Neural progenitor cell (in vitro differentiated cells): Measurements from ENCODE around the gene MYRFL. TPM values are rescaled to one million over a fixed set of nuclear protein-coding genes. Genes with fewer than 3 reads are reported as not detected.

ENCODE experiments used
- DNase-seq: peaks from one replicate; pipeline ENCODE4 v3.0.0-alpha.2; 2016; ENCODE audit warnings: low spot score
- H2AFZ ChIP-seq: fragments of 200-600 bp; sonication (generic); replicated peaks from 2 replicates; pipeline ENCODE4 v1.6.1; 2016; ENCODE audit warnings: antibody characterized with exemption
- H3F3A ChIP-seq: fragments of 200-600 bp; sonication (generic); 2 replicates; pipeline ENCODE4 v1.6.1; 2016; ENCODE audit warnings: antibody characterized with exemption, low read depth
- H3K27ac ChIP-seq: fragments of 200-600 bp; sonication (generic); 2 replicates; pipeline ENCODE4 v1.5.1; 2016; ENCODE audit warnings: mild to moderate bottlenecking
- H3K27me3 ChIP-seq: fragments of 200-600 bp; sonication (generic); 2 replicates; pipeline ENCODE4 v1.6.1; 2016; ENCODE audit warnings: mild to moderate bottlenecking, moderate library complexity
- H3K36me3 ChIP-seq: fragments of 200-600 bp; sonication (generic); 2 replicates; pipeline ENCODE4 v1.5.1; 2016
- H3K4me1 ChIP-seq: fragments of 200-600 bp; sonication (generic); 2 replicates; pipeline ENCODE4 v1.6.1; 2016; ENCODE audit warnings: mixed run types
- H3K4me2 ChIP-seq: fragments of 200-600 bp; sonication (generic); 2 replicates; pipeline ENCODE4 v1.6.1; 2016
- H3K4me3 ChIP-seq: fragments of 200-600 bp; sonication (generic); 2 replicates; pipeline ENCODE4 v1.5.1; 2016
- H3K79me2 ChIP-seq: fragments of 200-600 bp; sonication (generic); 2 replicates; pipeline ENCODE4 v1.6.1; 2016; ENCODE audit warnings: low read depth
- H3K9ac ChIP-seq: fragments of 200-600 bp; sonication (generic); 2 replicates; pipeline ENCODE4 v1.6.1; 2016
- H3K9me3 ChIP-seq: fragments of 200-600 bp; sonication (generic); 2 replicates; pipeline ENCODE4 v1.5.1; 2016; ENCODE audit warnings: low read depth
- H4K20me1 ChIP-seq: fragments of 200-600 bp; sonication (generic); 2 replicates; pipeline ENCODE4 v1.6.1; 2016; ENCODE audit warnings: low read depth
- H3K27ac Mint-ChIP-seq: 3 replicates; pipeline ENCODE4 v1.8.0; 2021; ENCODE audit warnings: mixed read lengths
- H3K27me3 Mint-ChIP-seq: 2 replicates; pipeline ENCODE4 v1.8.0; 2022; ENCODE audit warnings: low read depth, mild to moderate bottlenecking, inconsistent platforms, moderate library complexity, mixed read lengths; ENCODE audit not compliant: insufficient read depth
- H3K36me3 Mint-ChIP-seq: 3 replicates; pipeline ENCODE4 v1.8.0; 2021; ENCODE audit warnings: mixed read lengths
- H3K4me1 Mint-ChIP-seq: 3 replicates; pipeline ENCODE4 v1.8.0; 2021; ENCODE audit warnings: mixed read lengths
- H3K4me3 Mint-ChIP-seq: 3 replicates; pipeline ENCODE4 v1.8.0; 2021; ENCODE audit warnings: mild to moderate bottlenecking, moderate library complexity, mixed read lengths
- H3K9me3 Mint-ChIP-seq: 3 replicates; pipeline ENCODE4 v1.8.0; 2020; ENCODE audit warnings: mixed read lengths
- EZH2 ChIP-seq: fragments of 200-600 bp; sonication (generic); IDR thresholded peaks from 2 replicates; pipeline ENCODE4 v1.6.1; 2017; ENCODE audit warnings: antibody characterized with exemption, mild to moderate bottlenecking, moderate library complexity
- EZH2phosphoT487 ChIP-seq: fragments of 200-600 bp; sonication (generic); IDR thresholded peaks from 2 replicates; pipeline ENCODE4 v1.6.1; 2017; ENCODE audit warnings: antibody characterized with exemption
- total RNA-seq: library from RNA; depleted of rRNA; stranded (reverse); fragments of >200 nt; gene quantifications from 2 replicates; pipeline ENCODE4 v1.2.3, GENCODE V29; 2015; ENCODE audit warnings: low replicate concordance
- TF ChIP-seq, protein P1 (sequence below): fragments of 200-600 bp; sonication (generic); IDR thresholded peaks from 2 replicates; pipeline ENCODE4 v1.5.1; 2017; ENCODE audit warnings: antibody characterized with exemption, mild to moderate bottlenecking

MYRFL gene
- total RNA-seq, 1 donor from 2014 or later, result not detected

GRCh38 chr12:70005864-70006618 lies 181.0 kb downstream of the MYRFL start:
- peaks cover 5% of the 10 kb centered on the region for H3K9me3 ChIP-seq
- Mint-ChIP-seq H3K4me1 (peaks cover 15% of the 10 kb centered on the region), H3K27me3 (peaks cover 1% of the 10 kb centered on the region), H3K27ac (no peak overlapping the region), H3K4me3 (no peak overlapping the region), H3K9me3 (peaks cover 22% of the 10 kb centered on the region), H3K36me3 (peaks cover 5% of the 10 kb centered on the region)
- no peak overlapping the region for H2AFZ ChIP-seq
- H3K4me3 ChIP-seq, result no peak overlapping the region
- DNase-seq, result no peak
- no peaks in the 10 kb centered on the region for H3K36me3 ChIP-seq
- no peaks in the 10 kb centered on the region for H3K4me1 ChIP-seq
- no peaks in the 10 kb centered on the region for H3K79me2 ChIP-seq
- H3K9ac ChIP-seq, result no peak overlapping the region
- no peaks in the 10 kb centered on the region for H4K20me1 ChIP-seq
- no peaks in the 10 kb centered on the region for H3K27me3 ChIP-seq
- TF ChIP-seq EZH2phosphoT487 (no peak), EZH2 (no peak)
- TF ChIP-seq, protein P1, sequence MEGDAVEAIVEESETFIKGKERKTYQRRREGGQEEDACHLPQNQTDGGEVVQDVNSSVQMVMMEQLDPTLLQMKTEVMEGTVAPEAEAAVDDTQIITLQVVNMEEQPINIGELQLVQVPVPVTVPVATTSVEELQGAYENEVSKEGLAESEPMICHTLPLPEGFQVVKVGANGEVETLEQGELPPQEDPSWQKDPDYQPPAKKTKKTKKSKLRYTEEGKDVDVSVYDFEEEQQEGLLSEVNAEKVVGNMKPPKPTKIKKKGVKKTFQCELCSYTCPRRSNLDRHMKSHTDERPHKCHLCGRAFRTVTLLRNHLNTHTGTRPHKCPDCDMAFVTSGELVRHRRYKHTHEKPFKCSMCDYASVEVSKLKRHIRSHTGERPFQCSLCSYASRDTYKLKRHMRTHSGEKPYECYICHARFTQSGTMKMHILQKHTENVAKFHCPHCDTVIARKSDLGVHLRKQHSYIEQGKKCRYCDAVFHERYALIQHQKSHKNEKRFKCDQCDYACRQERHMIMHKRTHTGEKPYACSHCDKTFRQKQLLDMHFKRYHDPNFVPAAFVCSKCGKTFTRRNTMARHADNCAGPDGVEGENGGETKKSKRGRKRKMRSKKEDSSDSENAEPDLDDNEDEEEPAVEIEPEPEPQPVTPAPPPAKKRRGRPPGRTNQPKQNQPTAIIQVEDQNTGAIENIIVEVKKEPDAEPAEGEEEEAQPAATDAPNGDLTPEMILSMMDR, result no peak
- no peak overlapping the region for H3K4me2 ChIP-seq
- H3F3A ChIP-seq, result no peaks in the 10 kb centered on the region
- no peak overlapping the region for H3K27ac ChIP-seq

GRCh38 chr12:70006619-70006973 lies 181.6 kb downstream of the MYRFL start:
- Histone ChIP-seq H3F3A (no peaks in the 10 kb centered on the region), H3K4me3 (no peak overlapping the region), H4K20me1 (no peaks in the 10 kb centered on the region), H3K9ac (no peak overlapping the region), H3K27me3 (no peaks in the 10 kb centered on the region), H3K27ac (no peak overlapping the region), H3K9me3 (peaks cover 5% of the 10 kb centered on the region), H3K36me3 (no peaks in the 10 kb centered on the region), H3K79me2 (no peaks in the 10 kb centered on the region), H3K4me2 (no peak overlapping the region), H2AFZ (no peak overlapping the region), H3K4me1 (no peaks in the 10 kb centered on the region)
- Mint-ChIP-seq H3K27me3 (peaks cover 2% of the 10 kb centered on the region), H3K36me3 (peaks cover 5% of the 10 kb centered on the region), H3K9me3 (peaks cover 26% of the 10 kb centered on the region), H3K27ac (no peak overlapping the region), H3K4me3 (no peak overlapping the region), H3K4me1 (peaks cover 15% of the 10 kb centered on the region)
- TF ChIP-seq EZH2 (no peak), EZH2phosphoT487 (no peak)
- TF ChIP-seq, protein P1, result no peak
- DNase-seq, result no peak

- Histone ChIP-seq H3K4me3 (no peak overlapping the region), H3F3A (no peaks in the 10 kb centered on the region), H3K4me1 (no peaks in the 10 kb centered on the region), H2AFZ (no peak overlapping the region), H3K36me3 (no peaks in the 10 kb centered on the region), H3K27ac (no peak overlapping the region), H4K20me1 (no peaks in the 10 kb centered on the region), H3K9ac (no peak overlapping the region), H3K9me3 (peaks cover 5% of the 10 kb centered on the region), H3K79me2 (no peaks in the 10 kb centered on the region), H3K27me3 (no peaks in the 10 kb centered on the region), H3K4me2 (no peak overlapping the region)
- H3K9me3 Mint-ChIP-seq, result peaks cover 29% of the 10 kb centered on the region
- peaks cover 2% of the 10 kb centered on the region for H3K27me3 Mint-ChIP-seq
- H3K4me3 Mint-ChIP-seq, result no peak overlapping the region
- no peak overlapping the region for H3K27ac Mint-ChIP-seq
- no peak for TF ChIP-seq EZH2phosphoT487
- no peak for TF ChIP-seq EZH2
- TF ChIP-seq, protein P1, result no peak
- peaks cover 10% of the 10 kb centered on the region for H3K4me1 Mint-ChIP-seq
- no peak for DNase-seq
- H3K36me3 Mint-ChIP-seq, result peaks cover 5% of the 10 kb centered on the region
These were observed 182.7 kb downstream of the MYRFL start for GRCh38 chr12:70007687-70008086.

Other genes starting within 250 kb of the MYRFL start
- gene CCT2, start 239.8 kb upstream of the MYRFL start, total RNA-seq, result 418 and 516 TPM in 2 replicates
- gene LRRC10, start 214.3 kb upstream of the MYRFL start, total RNA-seq, result not detected in 2 replicates
- not detected in 2 replicates for gene BEST3, start 125.9 kb upstream of the MYRFL start, total RNA-seq
- gene RAB3IP, start 86.4 kb upstream of the MYRFL start, total RNA-seq, result 54.3 and 111 TPM in 2 replicates